H9 (cell line): ENCODE data around the gene DUSP23. TPM values are rescaled to one million over a fixed set of nuclear protein-coding genes. Genes with fewer than 3 reads are reported as not detected.

Experiments used
- DNase-seq: peaks from one replicate; pipeline ENCODE4 v3.0.0-alpha.2; 2017
- H2AFZ ChIP-seq: one replicate; pipeline ENCODE4 v1.6.1; 2013; ENCODE audit warnings: mild to moderate bottlenecking, low read length, control low read depth, moderate library complexity
- H2AK5ac ChIP-seq: 2 replicates; pipeline ENCODE4 v1.6.1; 2013; ENCODE audit warnings: low read length, control low read depth, mixed read lengths; ENCODE audit not compliant: insufficient read length
- H2BK120ac ChIP-seq: one replicate; pipeline ENCODE4 v1.6.1; 2013; ENCODE audit warnings: low read depth, mild to moderate bottlenecking, low read length, control low read depth, inconsistent platforms; ENCODE audit not compliant: poor library complexity, severe bottlenecking
- H2BK12ac ChIP-seq: 2 replicates; pipeline ENCODE4 v1.6.1; 2013; ENCODE audit warnings: low read length, control low read depth, mixed read lengths, low read depth; ENCODE audit not compliant: insufficient read length
- H2BK15ac ChIP-seq: 2 replicates; pipeline ENCODE4 v1.6.1; 2013; ENCODE audit warnings: low read depth, low read length, control low read depth
- H2BK20ac ChIP-seq: one replicate; pipeline ENCODE4 v1.6.1; 2013; ENCODE audit warnings: low read depth, mild to moderate bottlenecking, low read length, control low read depth, inconsistent platforms; ENCODE audit not compliant: poor library complexity, severe bottlenecking
- H2BK5ac ChIP-seq: 2 replicates; pipeline ENCODE4 v1.6.1; 2013; ENCODE audit warnings: low read length, control low read depth, mixed read lengths; ENCODE audit not compliant: insufficient read length
- H3K14ac ChIP-seq: 2 replicates; pipeline ENCODE4 v1.6.1; 2013; ENCODE audit warnings: low read length, control low read depth; ENCODE audit not compliant: insufficient read depth
- H3K18ac ChIP-seq: 2 replicates; pipeline ENCODE4 v1.6.1; 2013; ENCODE audit warnings: low read depth, mild to moderate bottlenecking, mixed read lengths, low read length, control low read depth; ENCODE audit not compliant: insufficient read length
- H3K23ac ChIP-seq: 2 replicates; pipeline ENCODE4 v1.6.1; 2013; ENCODE audit warnings: low read length, control low read depth, mixed read lengths, low read depth; ENCODE audit not compliant: insufficient read length
- H3K23me2 ChIP-seq: 2 replicates; pipeline ENCODE4 v1.6.1; 2013; ENCODE audit warnings: low read depth, mild to moderate bottlenecking, mixed read lengths, low read length, control low read depth; ENCODE audit not compliant: insufficient read length, poor library complexity, severe bottlenecking
- H3K27ac ChIP-seq: 2 replicates; pipeline ENCODE4 v1.5.1; 2013; ENCODE audit warnings: low read length, control low read depth, mixed read lengths, low read depth; ENCODE audit not compliant: insufficient read length
- H3K27me3 ChIP-seq: 2 replicates; pipeline ENCODE4 v1.6.1; 2013; ENCODE audit warnings: low read length, control low read depth, inconsistent platforms; ENCODE audit not compliant: insufficient read depth
- H3K4ac ChIP-seq: 2 replicates; pipeline ENCODE4 v1.6.1; 2013; ENCODE audit warnings: low read depth, mild to moderate bottlenecking, control low read depth, inconsistent platforms, low read length, moderate library complexity
- H3K4me1 ChIP-seq: 2 replicates; pipeline ENCODE4 v1.6.1; 2013; ENCODE audit warnings: low read length, control low read depth, inconsistent platforms; ENCODE audit not compliant: insufficient read depth
- H3K4me2 ChIP-seq: 2 replicates; pipeline ENCODE4 v1.6.1; 2013; ENCODE audit warnings: low read length, control low read depth, mixed read lengths; ENCODE audit not compliant: insufficient read length, insufficient read depth
- H3K56ac ChIP-seq: 2 replicates; pipeline ENCODE4 v1.6.1; 2013; ENCODE audit warnings: low read depth, mild to moderate bottlenecking, mixed read lengths, low read length, control low read depth; ENCODE audit not compliant: insufficient read length
- H3K79me1 ChIP-seq: 2 replicates; pipeline ENCODE4 v1.6.1; 2013; ENCODE audit warnings: low read depth, mild to moderate bottlenecking, moderate library complexity, low read length, control low read depth, inconsistent platforms; ENCODE audit not compliant: insufficient read depth, poor library complexity, severe bottlenecking
- H3K79me2 ChIP-seq: 2 replicates; pipeline ENCODE4 v1.6.1; 2013; ENCODE audit warnings: low read length, control low read depth, inconsistent platforms; ENCODE audit not compliant: insufficient read depth
- H3K9ac ChIP-seq: 2 replicates; pipeline ENCODE4 v1.6.1; 2013; ENCODE audit warnings: low read length, control low read depth, mixed read lengths; ENCODE audit not compliant: insufficient read length; ENCODE audit errors: extremely low read depth
- H3K9me3 ChIP-seq: one replicate; pipeline ENCODE4 v1.6.1; 2013; ENCODE audit warnings: low read depth, low read length, inconsistent platforms; ENCODE audit not compliant: control insufficient read depth
- H3T11ph ChIP-seq: one replicate; pipeline ENCODE4 v1.6.1; 2013; ENCODE audit warnings: mild to moderate bottlenecking, low read length, control low read depth, inconsistent platforms
- H4K20me1 ChIP-seq: one replicate; pipeline ENCODE4 v1.6.1; 2013; ENCODE audit not compliant: control insufficient read depth, insufficient read length, insufficient read depth
- H4K5ac ChIP-seq: 2 replicates; pipeline ENCODE4 v1.6.1; 2013; ENCODE audit warnings: low read depth, mild to moderate bottlenecking, mixed read lengths, low read length, control low read depth; ENCODE audit not compliant: insufficient read length
- H4K8ac ChIP-seq: replicated peaks from 2 replicates; pipeline ENCODE4 v1.6.1; 2013; ENCODE audit warnings: low read length, control low read depth, mixed read lengths, low read depth; ENCODE audit not compliant: insufficient read length
- H4K91ac ChIP-seq: 2 replicates; pipeline ENCODE4 v1.6.1; 2013; ENCODE audit warnings: low read depth, mild to moderate bottlenecking, moderate library complexity, mixed read lengths, low read length, control low read depth; ENCODE audit not compliant: insufficient read length
- H3K27ac Mint-ChIP-seq, 3 experiments: 2 replicates in 2 of 3; 3 replicates in 1 of 3; pipeline ENCODE4 v1.8.0; 2020 to 2021; ENCODE audit warnings: mixed read lengths in 3 of 3, mild to moderate bottlenecking in 1 of 3, moderate library complexity in 1 of 3
- H3K27me3 Mint-ChIP-seq: 2 replicates; pipeline ENCODE4 v1.8.0; 2021; ENCODE audit warnings: low read depth, mild to moderate bottlenecking, moderate library complexity, mixed read lengths
- H3K36me3 Mint-ChIP-seq, 3 experiments: 2 replicates in 2 of 3; 3 replicates in 1 of 3; pipeline ENCODE4 v1.8.0; 2020 to 2021; ENCODE audit warnings: low read depth in 3 of 3, mixed read lengths in 3 of 3; ENCODE audit not compliant: insufficient read depth in 1 of 3
- H3K4me1 Mint-ChIP-seq, 2 experiments: 2 replicates each; pipeline ENCODE4 v1.8.0; 2020; ENCODE audit warnings: mixed read lengths in 2 of 2
- H3K4me3 Mint-ChIP-seq, 2 experiments: 2 replicates in 1 of 2; 3 replicates in 1 of 2; pipeline ENCODE4 v1.8.0; 2020 to 2021; ENCODE audit warnings: mild to moderate bottlenecking in 2 of 2, mixed read lengths in 2 of 2, moderate library complexity in 1 of 2
- H3K9me3 Mint-ChIP-seq, 2 experiments: 2 replicates in 1 of 2; 3 replicates in 1 of 2; pipeline ENCODE4 v1.8.0; 2020; ENCODE audit warnings: mild to moderate bottlenecking in 2 of 2, mixed read lengths in 2 of 2, moderate library complexity in 1 of 2
- CTCF ChIP-seq: fragments of 200-600 bp; sonication (generic); conservative IDR thresholded peaks from 3 replicates; pipeline ENCODE4 v1.8.0; 2021; ENCODE audit warnings: antibody characterized with exemption, mild to moderate bottlenecking
- whole genome bisulfite sequencing: extraction: QIAGEN DNeasy Blood & Tissue Kit; methylation state at CpG from one replicate; pipeline ENCODE4 v1.1.7; 2013; ENCODE audit warnings: missing lambda C conversion rate, low lambda C conversion rate, mixed read lengths; ENCODE audit not compliant: insufficient read length; ENCODE audit errors: extremely low coverage; 5-methylcytosine and 5-hydroxymethylcytosine counted together
- total RNA-seq: library from RNA; stranded (reverse); gene quantifications from 2 replicates; pipeline ENCODE4 v1.2.1, GENCODE V29; 2021

DUSP23 gene
- total RNA-seq, 1 experiment from 2014 or later = 25.0 TPM

GRCh38 chr1:159828176-159828575 lies 47.4 kb downstream of the DUSP23 start:
- Mint-ChIP-seq H3K4me1 (peaks cover 23 to 26% of the 10 kb centered on the region in 2 experiments), H3K9me3 (no peaks in the 10 kb centered on the region), H3K27ac (no peak overlapping the region), H3K36me3 (no peaks in the 10 kb centered on the region), H3K4me3 (no peak overlapping the region), H3K27me3 (peaks cover 48% of the 10 kb centered on the region)
- no peak overlapping the region for H3K18ac ChIP-seq
- H3K14ac ChIP-seq = no peak overlapping the region
- H2BK20ac ChIP-seq = no peak overlapping the region
- H3K4ac ChIP-seq = no peak overlapping the region
- H2AFZ ChIP-seq = no peak overlapping the region
- no peaks in the 10 kb centered on the region for H3K4me1 ChIP-seq
- no peak overlapping the region for H3T11ph ChIP-seq
- H3K79me1 ChIP-seq = no peaks in the 10 kb centered on the region
- H3K27ac ChIP-seq = no peak overlapping the region
- no peaks in the 10 kb centered on the region for H3K27me3 ChIP-seq
- no CpG with 5 or more reads among the region's 3 CpGs for WGBS
- H2BK12ac ChIP-seq = no peak overlapping the region
- no peak overlapping the region; the same call in 1 of the 2 replicates for H2BK15ac ChIP-seq
- no peak overlapping the region for H4K91ac ChIP-seq
- H2BK120ac ChIP-seq = no peak overlapping the region
- H4K5ac ChIP-seq = no peak overlapping the region
- no peak for DNase-seq
- no peaks in the 10 kb centered on the region for H3K9me3 ChIP-seq
- no peak for TF ChIP-seq CTCF
- no peak overlapping the region for H3K56ac ChIP-seq
- no peak overlapping the region for H4K8ac ChIP-seq
- no peak overlapping the region for H2AK5ac ChIP-seq
- no peaks in the 10 kb centered on the region for H4K20me1 ChIP-seq
- no peak overlapping the region for H3K9ac ChIP-seq
- no peak overlapping the region for H2BK5ac ChIP-seq
- H3K23ac ChIP-seq = no peak overlapping the region
- no peaks in the 10 kb centered on the region for H3K79me2 ChIP-seq
- no peak overlapping the region for H3K4me2 ChIP-seq
- no peaks in the 10 kb centered on the region for H3K23me2 ChIP-seq
